Hindlimb muscle (tissue), 1 donor: ENCODE measurements around the gene ZNF330. TPM values are rescaled to one million over a fixed set of nuclear protein-coding genes. Genes with fewer than 3 reads are reported as not detected.
A peak's percentile ranks its signal among the peaks of the same experiment; 100 is the strongest.
"Not testable (repeated sequence)": the region's sequence is repeated elsewhere in the genome, so short reads cannot be mapped to it uniquely, and the experiment has no call there.

ENCODE experiments used
- DNase-seq: peaks from one replicate; pipeline ENCODE4 v3.0.0-alpha.2; 2013
- polyA plus RNA-seq: library from polyadenylated mRNA; unstranded; fragments of 120-200 nt; gene quantifications from one replicate; pipeline ENCODE4 v1.2.1, GENCODE V29; 2013; ENCODE audit not compliant: insufficient read length

The ZNF330 gene
- polyA plus RNA-seq, result 31.8 TPM

- DNase-seq, result peak; percentile 91
Measured at GRCh38 chr4:141220691-141221659, at the start of gene ZNF330. Gene ZNF330 (plus strand): TSS chr4:141220895. CDS start chr4:141222372, 1,477 bp downstream.

GRCh38 chr4:141174457-141174856, 46.2 kb upstream of the ZNF330 start:
- DNase-seq, result no peak

GRCh38 chr4:141177171-141177570, 43.5 kb upstream of the ZNF330 start:
- DNase-seq, result no peak

- no peak for DNase-seq
Measured at GRCh38 chr4:141179474-141180373, 41.0 kb upstream of the ZNF330 start.

GRCh38 chr4:141180991-141181761, 39.5 kb upstream of the ZNF330 start:
- DNase-seq, result no peak

- DNase-seq, result not testable (repeated sequence)
Measured at GRCh38 chr4:141183491-141183890, 37.2 kb upstream of the ZNF330 start.

- no peak for DNase-seq
Measured at GRCh38 chr4:141192564-141192963, 28.1 kb upstream of the ZNF330 start.

GRCh38 chr4:141193516-141194034, 27.1 kb upstream of the ZNF330 start:
- DNase-seq, result no peak

GRCh38 chr4:141195095-141195707, 25.5 kb upstream of the ZNF330 start:
- DNase-seq, result peak; percentile 22

- no peak for DNase-seq
Measured at GRCh38 chr4:141196227-141196933, 24.3 kb upstream of the ZNF330 start.

GRCh38 chr4:141207961-141208360, 12.7 kb upstream of the ZNF330 start:
- DNase-seq, result no peak

- DNase-seq, result no peak
Measured at GRCh38 chr4:141210168-141210567, 10.5 kb upstream of the ZNF330 start.

- no peak for DNase-seq
Measured at GRCh38 chr4:141213550-141213991, 7.1 kb upstream of the ZNF330 start.

- no peak for DNase-seq
Measured at GRCh38 chr4:141215030-141215429, 5.7 kb upstream of the ZNF330 start.

GRCh38 chr4:141216002-141216761, 4.5 kb upstream of the ZNF330 start:
- DNase-seq, result no peak

GRCh38 chr4:141220271-141220670, 424 bp upstream of the ZNF330 start:
- no peak for DNase-seq

GRCh38 chr4:141223418-141223817, 2.7 kb downstream of the ZNF330 start:
- DNase-seq, result no peak

- DNase-seq, result not testable (repeated sequence)
Measured at GRCh38 chr4:141227280-141227679, 6.6 kb downstream of the ZNF330 start.

- DNase-seq, result no peak
Measured at GRCh38 chr4:141229408-141230101, 8.9 kb downstream of the ZNF330 start.
